A549 (cell line): ENCODE results near the gene GID4. TPM values are rescaled to one million over a fixed set of nuclear protein-coding genes. Genes with fewer than 3 reads are reported as not detected.

Experiments
- ATAC-seq, 2 experiments: fragments of 200-7000 bp in 1 of 2; fragments of >200 bp in 1 of 2; cut with Nextera tagmentation in 1 of 2; cut with Tn5 transposase in 1 of 2; 3 replicates each; pipeline versions ENCODE4 v1.8.0 to v1.9.1; 2018 to 2020; ENCODE audit warnings: mild to moderate bottlenecking in 1 of 2, moderate library complexity in 1 of 2
- CTCF ChIA-PET: fragments of 300-600 bp; sonication (Branson Sonifier 250); formaldehyde crosslinking; extraction: SDS; loops from one replicate; lab custom pipeline; 2021; ENCODE audit warnings: antibody characterized with exemption, inconsistent platforms; lab: Yijun Ruan, JAX
- POLR2A ChIA-PET: fragments of 350-600 bp; formaldehyde crosslinking; extraction: SDS; loops from one replicate; lab custom pipeline; 2021; ENCODE audit warnings: antibody characterized with exemption, inconsistent platforms; lab: Yijun Ruan, JAX
- DNase-seq, 2 experiments: peaks; one replicate each; pipeline versions ENCODE4 v3.0.0 to v3.0.0-alpha.2; 2011 to 2016; ENCODE audit warnings: low read depth in 1 of 2, low spot score in 1 of 2
- FAIRE-seq: peaks from 2 replicates; lab custom pipeline; 2011; peaks lifted over from hg19 to GRCh38; lab: Jason Lieb, UNC
- H3K27ac ChIP-seq, 2 experiments: fragments of >200 bp; sonication (Bioruptor Twin); formaldehyde crosslinking; 3 replicates each; pipeline ENCODE4 v1.5.1; 2016 to 2017
- H3K4me1 ChIP-seq: fragments of >200 bp; sonication (Bioruptor Twin); formaldehyde crosslinking; 3 replicates; pipeline ENCODE4 v1.6.1; 2016
- H3K4me2 ChIP-seq: fragments of >200 bp; sonication (Bioruptor Twin); formaldehyde crosslinking; 3 replicates; pipeline ENCODE4 v1.6.1; 2016
- H3K4me3 ChIP-seq: fragments of >200 bp; sonication (Bioruptor Twin); formaldehyde crosslinking; 3 replicates; pipeline ENCODE4 v1.5.1; 2016
- H3K9me3 ChIP-seq: fragments of >200 bp; sonication (Bioruptor Twin); formaldehyde crosslinking; 3 replicates; pipeline ENCODE4 v1.6.1; 2016
- CBX8 ChIP-seq: fragments of 200-600 bp; sonication (generic); IDR thresholded peaks from 2 replicates; pipeline ENCODE4 v1.6.1; 2016
- CHD2 ChIP-seq: fragments of 150-350 bp; IDR thresholded peaks from 2 replicates; pipeline ENCODE4 v1.6.1; 2014; ENCODE audit warnings: low read length; ENCODE audit not compliant: partially characterized antibody
- CHD4 ChIP-seq: fragments of 200-600 bp; sonication (generic); IDR thresholded peaks from 2 replicates; pipeline ENCODE4 v1.6.1; 2016; ENCODE audit warnings: antibody characterized with exemption, mild to moderate bottlenecking, borderline replicate concordance
- E2F6 ChIP-seq: IDR thresholded peaks from 2 replicates; pipeline ENCODE4 v1.6.1; 2012; ENCODE audit warnings: low read depth, borderline replicate concordance
- EHMT2 ChIP-seq: fragments of 200-600 bp; sonication (generic); IDR thresholded peaks from 2 replicates; pipeline ENCODE4 v1.6.1; 2016; ENCODE audit warnings: antibody characterized with exemption, low read depth, mild to moderate bottlenecking, moderate library complexity
- FOSB ChIP-seq: fragments of 250-450 bp; sonication (Bioruptor Pico); IDR thresholded peaks from 2 replicates; pipeline ENCODE4 v1.5.0; 2020; ENCODE audit warnings: mild to moderate bottlenecking, moderate library complexity
- FOXS1 ChIP-seq: fragments of 250-450 bp; sonication (Bioruptor Pico); IDR thresholded peaks from 2 replicates; pipeline ENCODE4 v1.5.0; 2020; ENCODE audit warnings: mild to moderate bottlenecking, moderate library complexity
- GATA3 ChIP-seq: IDR thresholded peaks from 2 replicates; pipeline ENCODE4 v1.6.1; 2012; ENCODE audit warnings: borderline replicate concordance
- HDAC2 ChIP-seq: fragments of 200-600 bp; sonication (generic); IDR thresholded peaks from 2 replicates; pipeline ENCODE4 v1.6.1; 2016
- HES2 ChIP-seq: fragments of >200 bp; sonication (Bioruptor Twin); formaldehyde crosslinking; IDR thresholded peaks from 2 replicates; pipeline ENCODE4 v1.6.1; 2016
- HEYL ChIP-seq: fragments of 250-450 bp; sonication (Bioruptor Pico); IDR thresholded peaks from 2 replicates; pipeline ENCODE4 v1.8.0; 2021; ENCODE audit warnings: mild to moderate bottlenecking, moderate library complexity
- HMGXB4 ChIP-seq: fragments of 250-450 bp; sonication (Bioruptor Pico); IDR thresholded peaks from 2 replicates; pipeline ENCODE4 v1.5.0; 2021; ENCODE audit warnings: mild to moderate bottlenecking, moderate library complexity, borderline replicate concordance
- JUNB ChIP-seq: fragments of >200 bp; sonication (Bioruptor Twin); formaldehyde crosslinking; IDR thresholded peaks from 2 replicates; pipeline ENCODE4 v1.6.1; 2016
- KDM1A ChIP-seq: fragments of 200-600 bp; sonication (generic); IDR thresholded peaks from 2 replicates; pipeline ENCODE4 v1.6.1; 2016; ENCODE audit warnings: low read depth, mild to moderate bottlenecking
- KDM5A ChIP-seq: fragments of 200-600 bp; sonication (generic); IDR thresholded peaks from 2 replicates; pipeline ENCODE4 v1.6.1; 2016; ENCODE audit warnings: antibody characterized with exemption, mild to moderate bottlenecking
- MAFK ChIP-seq: fragments of 450-650 bp; IDR thresholded peaks from 2 replicates; pipeline ENCODE4 v1.6.1; 2014; ENCODE audit not compliant: partially characterized antibody
- NPAS2 ChIP-seq: fragments of 250-450 bp; sonication (Bioruptor Pico); IDR thresholded peaks from 2 replicates; pipeline ENCODE4 v1.8.0; 2022; ENCODE audit warnings: mild to moderate bottlenecking, moderate library complexity, borderline replicate concordance
- NR3C1 ChIP-seq: fragments of >200 bp; sonication (Bioruptor Twin); formaldehyde crosslinking; IDR thresholded peaks from 3 replicates; pipeline ENCODE4 v1.6.1; 2017
- POLR2A ChIP-seq: IDR thresholded peaks from 2 replicates; pipeline ENCODE4 v1.6.1; 2012; ENCODE audit warnings: mild to moderate bottlenecking, low read length
- RARB ChIP-seq: fragments of 250-450 bp; sonication (Bioruptor Pico); IDR thresholded peaks from 2 replicates; pipeline ENCODE4 v1.8.0; 2021; ENCODE audit warnings: mild to moderate bottlenecking, moderate library complexity
- RFX5 ChIP-seq: fragments of 450-650 bp; IDR thresholded peaks from 2 replicates; pipeline ENCODE4 v1.7.1; 2014; ENCODE audit warnings: antibody characterized with exemption, mild to moderate bottlenecking, moderate library complexity
- SMC3 ChIP-seq: fragments of >200 bp; sonication (Bioruptor Twin); formaldehyde crosslinking; IDR thresholded peaks from 3 replicates; pipeline ENCODE4 v1.6.1; 2018; ENCODE audit warnings: inconsistent platforms
- TP53 ChIP-seq: fragments of 250-450 bp; sonication (Bioruptor Pico); IDR thresholded peaks from 2 replicates; pipeline ENCODE4 v1.5.0; 2021; ENCODE audit warnings: mild to moderate bottlenecking, moderate library complexity
- ZNF302 ChIP-seq: fragments of 250-450 bp; sonication (Bioruptor Pico); IDR thresholded peaks from 2 replicates; pipeline ENCODE4 v1.9.0; 2021; ENCODE audit warnings: inconsistent platforms, mild to moderate bottlenecking, moderate library complexity
- WGBS: methylation state at CpG from one replicate; pipeline ENCODE4 v1.1.6; 2017; ENCODE audit errors: missing lambda C conversion rate; 5-methylcytosine and 5-hydroxymethylcytosine counted together
- polyA plus RNA-seq, 4 experiments: library from polyadenylated mRNA; depleted of rRNA in 3 of 4; stranded (reverse); fragments of >200 nt; fragmentation: RNase III in 1 of 4; extraction: RNeasy Plus Mini Kit Qiagen cat#74134 plus additional on column Dnase treatment in 1 of 4; gene quantifications; 2 replicates in 3 of 4; 3 replicates in 1 of 4; pipeline ENCODE4 v1.2.3, GENCODE V29; 2011 to 2017

The GID4 gene
- polyA plus RNA-seq, 2 of the 4 experiments (the other 2 are of a cell fraction) = 11.2 to 11.5 TPM

- POLR2A ChIA-PET = no interaction called here
Observed at GRCh38 chr17:18000030-18000408, 39.2 kb upstream of the GID4 start.

GRCh38 chr17:18002171-18002570 is 37.0 kb upstream of the GID4 start:
- CTCF ChIA-PET = interaction anchor here (0.6 to 4.7 kb wide), 9 partner anchors 9 to 111 kb away, joined by 3 to 24 read pairs (median 5); no protein-coding TSS in a partner anchor
- no peak for FAIRE-seq
- POLR2A ChIA-PET = no interaction called here

More at GRCh38 chr17:18000030-18000408, 39.2 kb upstream of the GID4 start:
- no peak for FAIRE-seq
- H3K4me3 ChIP-seq = no peak overlapping the region
- TF ChIP-seq KDM5A (no peak), TP53 (CRISPR knock-in tag) (no peak), ZNF302 (CRISPR knock-in tag) (no peak), HEYL (CRISPR knock-in tag) (no peak), SMC3 (no peak), CHD2 (no peak), FOXS1 (CRISPR knock-in tag) (no peak), JUNB (no peak), GATA3 (no peak), MAFK (no peak)
- TF ChIP-seq, all 56 proteins: peak for 0
- 88% methylated on average over 8 of the region's 8 CpGs for WGBS
- Histone ChIP-seq H3K27ac (no peak overlapping the region), H3K9me3 (no peaks in the 10 kb centered on the region), H3K4me1 (no peaks in the 10 kb centered on the region), H3K4me2 (no peak overlapping the region)
- CTCF ChIA-PET = interaction anchor here (1.0 to 4.7 kb wide), 4 partner anchors 7 to 41 kb away, joined by 3 to 24 read pairs (median 4); no protein-coding TSS in a partner anchor
- no peak for ATAC-seq
- DNase-seq = no peak

GRCh38 chr17:18004345-18004744 is 34.9 kb upstream of the GID4 start:
- POLR2A ChIA-PET = no interaction called here
- Histone ChIP-seq H3K4me3 (no peak overlapping the region), H3K4me2 (no peak overlapping the region), H3K9me3 (no peaks in the 10 kb centered on the region), H3K4me1 (no peaks in the 10 kb centered on the region), H3K27ac (no peak overlapping the region)
- DNase-seq (no peak), ATAC-seq (peak in 1 of 2 experiments; percentile 11; a peak in 1 of 6 replicates), FAIRE-seq (no peak)
- TF ChIP-seq CBX8 = no peak
- TF ChIP-seq HES2 = no peak
- WGBS = 60% methylated on average over 9 of the region's 9 CpGs
- CTCF ChIA-PET = interaction anchor here (0.7 to 4.7 kb wide), 11 partner anchors 9 to 143 kb away, joined by 3 to 24 read pairs (median 6); no protein-coding TSS in a partner anchor

More at GRCh38 chr17:18002171-18002570, 37.0 kb upstream of the GID4 start:
- no peak overlapping the region for H3K27ac ChIP-seq
- no peaks in the 10 kb centered on the region for H3K9me3 ChIP-seq
- 81% methylated on average over 2 of the region's 2 CpGs for WGBS
- ATAC-seq = no peak
- H3K4me3 ChIP-seq = no peak overlapping the region
- no peak for TF ChIP-seq RARB (CRISPR knock-in tag)
- no peaks in the 10 kb centered on the region for H3K4me1 ChIP-seq
- H3K4me2 ChIP-seq = no peak overlapping the region
- DNase-seq = no peak

- no peak overlapping the region for H3K27ac ChIP-seq
- ATAC-seq (peak; percentile 79 to 87; a peak in 5 of 6 replicates), DNase-seq (peak in 1 of 2 experiments; percentile 80), FAIRE-seq (no peak)
- ChIA-PET CTCF (interaction anchor here (0.9 to 4.7 kb wide), 9 partner anchors 9 to 144 kb away, joined by 3 to 24 read pairs (median 8); no protein-coding TSS in a partner anchor), POLR2A (no interaction called here)
- H3K9me3 ChIP-seq = no peaks in the 10 kb centered on the region
- no peaks in the 10 kb centered on the region for H3K4me1 ChIP-seq
- no peak overlapping the region for H3K4me2 ChIP-seq
- TF ChIP-seq NPAS2 (CRISPR knock-in tag) (no peak), NR3C1 (no peak), POLR2A (no peak), HMGXB4 (CRISPR knock-in tag) (no peak), KDM1A (no peak), TP53 (CRISPR knock-in tag) (no peak), EHMT2 (no peak), RFX5 (no peak), FOSB (no peak), E2F6 (no peak), HDAC2 (no peak), CHD4 (no peak), KDM5A (no peak)
- no peak overlapping the region for H3K4me3 ChIP-seq
- WGBS = 83% methylated on average over 9 of the region's 9 CpGs
Observed at GRCh38 chr17:18004884-18005305, 34.3 kb upstream of the GID4 start.
